SK-N-SH treated with all-trans-retinoic acid at 6 μM for 48 hours (cell line): Measurements from ENCODE around the gene CD302.

Source experiments
- PATZ1 ChIP-seq: fragments of 250-450 bp; sonication (Bioruptor Pico); IDR thresholded peaks from 2 replicates; pipeline ENCODE4 v1.8.0; 2020; ENCODE audit warnings: mild to moderate bottlenecking, moderate library complexity, borderline replicate concordance
- TCF4 ChIP-seq: fragments of 250-450 bp; sonication (Bioruptor Pico); IDR thresholded peaks from 2 replicates; pipeline ENCODE4 v1.8.0; 2021; ENCODE audit warnings: mild to moderate bottlenecking, moderate library complexity, borderline replicate concordance
- ZC3H10 ChIP-seq: fragments of 250-450 bp; sonication (Bioruptor Pico); IDR thresholded peaks from 2 replicates; pipeline ENCODE4 v1.5.1; 2021; ENCODE audit warnings: mild to moderate bottlenecking, moderate library complexity
- ZFP3 ChIP-seq: fragments of 250-450 bp; sonication (Bioruptor Pico); IDR thresholded peaks from 2 replicates; pipeline ENCODE4 v1.5.0; 2020; ENCODE audit warnings: mild to moderate bottlenecking, moderate library complexity
- ZNF565 ChIP-seq: fragments of 450-650 bp; formaldehyde crosslinking; conservative IDR thresholded peaks from 2 replicates; pipeline ENCODE4 v1.5.0; 2020; ENCODE audit warnings: low read depth, mild to moderate bottlenecking, moderate library complexity

GRCh38 chr2:159832858-159833257, 34.9 kb upstream of the CD302 start:
- TF ChIP-seq ZFP3: no peak
- no peak for TF ChIP-seq TCF4 (CRISPR knock-in tag)
- no peak for TF ChIP-seq ZC3H10 (CRISPR knock-in tag)
- TF ChIP-seq PATZ1 (CRISPR knock-in tag): no peak
- TF ChIP-seq ZNF565 (CRISPR knock-in tag): no peak
